ENCODE results near the gene STAM. TPM values are rescaled to one million over a fixed set of nuclear protein-coding genes. Genes with fewer than 3 reads are reported as not detected.

The STAM gene
- 22.2 and 25.0 TPM in 2 replicates for total RNA-seq

DNA sequence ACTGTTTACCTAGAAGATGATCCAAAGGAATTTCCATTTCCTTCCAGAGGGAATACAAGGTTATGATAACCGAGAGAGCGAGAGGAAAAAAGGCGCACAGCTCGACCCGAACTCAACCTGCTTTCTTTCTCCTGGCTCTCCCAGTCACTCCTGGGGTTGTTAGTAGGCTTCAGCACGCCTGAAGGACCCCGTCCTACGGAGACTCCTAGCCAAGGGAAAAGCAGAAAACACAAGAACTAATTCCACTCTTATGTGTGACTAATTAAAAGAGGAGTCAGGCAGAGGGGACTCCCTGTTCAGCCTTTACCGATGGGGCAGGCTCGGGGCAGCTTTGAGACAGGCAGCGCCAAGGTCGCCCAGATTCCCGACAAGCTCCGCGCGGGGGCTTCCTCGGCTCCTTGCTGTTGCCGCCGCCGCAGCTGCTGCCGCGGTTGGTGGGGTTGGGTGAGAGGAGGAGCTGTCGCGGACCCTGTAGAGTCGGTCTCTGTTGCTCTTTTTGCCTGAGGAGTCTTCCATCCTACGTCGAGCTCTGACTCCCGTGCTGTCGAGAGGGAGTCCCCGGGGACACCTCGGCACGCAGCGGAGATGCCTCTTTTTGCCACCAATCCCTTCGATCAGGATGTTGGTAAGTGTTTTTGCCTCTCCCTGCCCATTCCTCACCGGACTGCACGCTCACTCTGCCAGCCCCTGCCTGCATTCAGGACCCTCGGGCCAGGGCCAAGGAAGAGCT lies at the start of gene STAM:
TSS of gene STAM (plus strand) at position 397 of the 730 bp plus-strand sequence. CDS start at position 586, 189 bp downstream.
- H3K27me3 Mint-ChIP-seq, result no peaks in the 10 kb centered on the region
- peak; percentile 97 for DNase-seq
- peaks cover 24% of the 10 kb centered on the region for H3K36me3 Mint-ChIP-seq (ENCODE audit: low read depth)
- intact Hi-C loops (cut with micrococcal nuclease), result loop anchor here (1.0 to 10.0 kb wide), 7 partner anchors 27 to 1011 kb away; partner anchors contain the start of genes ARL5B, HACD1, NSUN6 and VIM
- peak within 1 kb of the TSS; percentile 100 for H3K27ac Mint-ChIP-seq
- H3K4me3 Mint-ChIP-seq, result peak within 1 kb of the TSS; percentile 96
- peaks cover 5% of the 10 kb centered on the region for H3K9me3 Mint-ChIP-seq
- peaks cover 44% of the 10 kb centered on the region for H3K4me1 Mint-ChIP-seq

DNA sequence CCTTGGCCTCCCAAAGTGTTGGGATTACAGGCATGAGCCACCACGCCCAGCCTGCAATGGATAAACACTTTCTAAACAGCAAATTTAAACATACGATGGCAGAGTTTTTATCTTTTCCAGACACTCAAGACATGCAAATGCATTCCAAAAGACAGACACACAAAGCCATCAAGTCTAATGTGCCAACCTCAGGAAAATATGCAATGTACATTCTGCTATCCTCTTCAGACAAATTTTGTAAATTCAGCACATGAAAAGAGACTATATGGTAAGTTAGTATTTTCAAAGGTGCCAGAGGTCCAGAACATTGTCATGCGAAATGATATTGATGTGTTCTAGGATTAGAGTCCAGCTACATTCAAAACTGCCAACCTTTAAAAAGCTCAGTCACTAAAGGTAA lies 46.6 kb upstream of the STAM start:
- Mint-ChIP-seq H3K4me1 (no peaks in the 10 kb centered on the region), H3K9me3 (no peaks in the 10 kb centered on the region), H3K4me3 (no peak overlapping the region), H3K36me3 (ENCODE audit: low read depth) (no peaks in the 10 kb centered on the region), H3K27me3 (peaks cover 2% of the 10 kb centered on the region), H3K27ac (no peak overlapping the region)
- DNase-seq, result no peak
- intact Hi-C loops (cut with micrococcal nuclease), result no loop called here

DNA sequence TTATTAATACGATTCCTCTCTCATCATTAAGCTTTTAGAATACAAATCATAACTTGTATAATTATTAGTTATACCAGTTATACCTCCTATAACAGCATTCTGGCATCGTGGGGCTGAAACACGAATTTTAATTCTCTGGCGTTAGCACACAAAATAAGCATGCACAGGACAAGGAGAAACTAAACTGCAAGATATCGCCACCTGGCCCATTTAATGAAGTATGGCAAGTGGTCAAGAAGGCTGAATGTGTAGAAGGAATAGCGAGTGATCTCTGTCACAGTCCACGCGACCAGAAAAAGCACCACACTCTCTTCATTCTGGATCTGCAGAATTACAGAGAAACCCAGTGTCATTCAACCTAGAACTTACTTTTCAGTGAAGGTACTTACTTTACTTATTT lies 44.9 kb upstream of the STAM start:
- H3K4me3 Mint-ChIP-seq, result no peak overlapping the region
- no peaks in the 10 kb centered on the region for H3K36me3 Mint-ChIP-seq (ENCODE audit: low read depth)
- intact Hi-C loops (cut with micrococcal nuclease), result no loop called here
- no peak overlapping the region for H3K27ac Mint-ChIP-seq
- H3K27me3 Mint-ChIP-seq, result peaks cover 2% of the 10 kb centered on the region
- DNase-seq, result peak; percentile 49
- H3K4me1 Mint-ChIP-seq, result no peaks in the 10 kb centered on the region
- no peaks in the 10 kb centered on the region for H3K9me3 Mint-ChIP-seq

DNA sequence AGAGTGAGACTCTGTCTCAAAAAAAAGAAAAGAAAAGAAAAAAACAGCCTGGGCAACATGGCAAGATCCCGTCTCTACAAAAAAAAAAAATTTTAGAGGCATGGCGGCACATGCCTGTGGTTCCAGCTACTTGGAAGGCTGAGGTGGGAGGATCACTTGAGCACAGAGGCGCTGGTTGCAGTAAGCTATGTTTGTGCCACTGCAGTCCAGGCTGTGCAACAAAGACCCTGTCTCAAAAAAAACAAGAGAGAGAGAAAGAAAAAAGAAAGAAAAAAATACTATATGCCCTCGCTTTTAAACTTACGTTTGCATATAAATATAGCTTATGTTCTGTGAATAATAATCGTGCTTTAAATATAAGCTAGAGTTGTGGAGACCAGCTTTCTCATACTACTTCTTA lies 38.0 kb upstream of the STAM start:
- no peak for DNase-seq
- no peaks in the 10 kb centered on the region for H3K4me1 Mint-ChIP-seq
- H3K36me3 Mint-ChIP-seq (ENCODE audit: low read depth), result no peaks in the 10 kb centered on the region
- intact Hi-C loops (cut with micrococcal nuclease), result loop anchor here (10.0 kb wide), 1 partner anchor 609 kb away; no protein-coding TSS in a partner anchor
- H3K27ac Mint-ChIP-seq, result no peak overlapping the region
- no peak overlapping the region for H3K4me3 Mint-ChIP-seq
- H3K27me3 Mint-ChIP-seq, result no peaks in the 10 kb centered on the region
- no peaks in the 10 kb centered on the region for H3K9me3 Mint-ChIP-seq

DNA sequence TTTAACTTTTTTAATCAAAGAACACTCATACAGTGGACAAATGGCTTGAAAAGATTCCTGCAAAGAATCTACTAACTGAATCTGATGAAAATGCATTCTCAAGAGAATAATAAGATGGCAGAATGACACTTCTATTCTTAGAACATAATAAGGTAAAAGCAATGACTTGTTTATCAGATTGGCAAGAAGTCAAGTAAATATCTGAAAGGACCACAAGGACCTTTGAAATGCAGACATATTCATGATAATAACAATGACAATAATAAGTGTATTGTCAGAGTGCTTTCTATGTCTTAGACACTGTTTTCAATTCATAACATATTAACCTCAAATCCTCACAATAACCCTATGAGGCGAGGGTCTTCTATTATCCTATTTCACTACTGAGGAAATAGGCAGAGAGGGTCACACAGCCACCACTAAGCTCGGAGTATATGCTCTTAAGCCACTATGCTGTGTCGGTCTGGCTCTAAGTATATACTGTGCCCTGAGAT lies 37.4 kb upstream of the STAM start:
- H3K36me3 Mint-ChIP-seq (ENCODE audit: low read depth), result no peaks in the 10 kb centered on the region
- intact Hi-C loops (cut with micrococcal nuclease), result loop anchor here (1.0 to 10.0 kb wide), 3 partner anchors 137 to 608 kb away; no protein-coding TSS in a partner anchor
- H3K27ac Mint-ChIP-seq, result no peak overlapping the region
- no peak for DNase-seq
- no peaks in the 10 kb centered on the region for H3K9me3 Mint-ChIP-seq
- H3K27me3 Mint-ChIP-seq, result no peaks in the 10 kb centered on the region
- no peak overlapping the region for H3K4me3 Mint-ChIP-seq
- H3K4me1 Mint-ChIP-seq, result no peaks in the 10 kb centered on the region

DNA sequence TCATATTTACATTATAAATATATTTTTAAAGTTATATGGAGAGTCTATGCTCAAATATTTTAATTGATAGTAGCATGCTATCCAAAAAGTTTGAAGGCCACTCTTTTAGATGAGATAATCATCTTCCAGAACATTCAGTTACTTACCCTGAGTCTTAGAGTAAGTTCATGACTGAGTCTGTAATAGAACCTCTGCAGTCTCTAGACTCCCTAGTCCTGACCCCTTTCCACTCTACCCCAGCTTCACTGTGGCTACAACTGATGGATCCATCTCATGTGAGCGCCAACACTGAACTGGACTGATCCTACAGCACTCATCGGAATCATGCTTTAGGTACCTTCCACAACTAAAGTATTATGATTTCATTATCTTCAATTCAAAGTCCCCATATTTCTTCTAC lies 36.9 kb upstream of the STAM start:
- DNase-seq, result peak; percentile 47
- H3K9me3 Mint-ChIP-seq, result no peaks in the 10 kb centered on the region
- intact Hi-C loops (cut with micrococcal nuclease), result loop anchor here (1.0 to 10.0 kb wide), 3 partner anchors 136 to 608 kb away; no protein-coding TSS in a partner anchor
- no peaks in the 10 kb centered on the region for H3K4me1 Mint-ChIP-seq
- no peaks in the 10 kb centered on the region for H3K36me3 Mint-ChIP-seq (ENCODE audit: low read depth)
- H3K27ac Mint-ChIP-seq, result no peak overlapping the region
- no peaks in the 10 kb centered on the region for H3K27me3 Mint-ChIP-seq
- H3K4me3 Mint-ChIP-seq, result no peak overlapping the region

DNA sequence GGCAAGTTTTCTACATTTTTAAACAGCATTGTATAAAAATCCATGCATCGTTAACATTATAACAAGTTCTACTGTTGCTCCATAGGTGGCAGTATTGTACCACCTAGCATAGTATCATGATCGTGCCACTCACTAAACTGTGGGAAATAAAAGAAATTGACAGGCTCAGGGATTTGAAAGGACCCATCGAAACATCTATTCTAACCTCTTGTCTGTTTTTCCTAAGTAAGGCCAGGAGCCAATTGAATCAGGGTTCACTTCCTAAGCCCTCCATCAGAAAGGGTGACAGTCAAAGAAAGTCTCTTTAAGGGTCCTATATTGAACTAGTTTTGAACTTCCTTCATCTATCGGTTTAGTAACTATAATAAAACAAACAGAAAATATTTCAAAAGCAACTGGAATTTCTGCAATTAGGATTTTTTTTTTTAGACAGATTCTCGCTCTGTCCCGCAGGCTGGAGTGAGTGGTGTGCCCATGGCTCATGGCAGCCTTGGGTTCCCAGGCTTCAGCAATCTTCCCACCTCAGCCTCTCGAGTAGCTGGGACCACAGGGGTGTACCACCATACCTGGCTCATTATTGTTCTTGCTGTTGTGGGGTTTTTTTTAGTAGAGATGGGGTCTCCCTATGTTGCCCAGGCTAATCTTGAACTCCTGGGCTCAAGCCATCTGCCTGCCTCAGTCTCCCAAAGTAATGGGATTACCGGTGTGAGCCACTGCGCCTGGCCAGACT lies 36.2 kb upstream of the STAM start:
- DNase-seq, result peak; percentile 79

DNA sequence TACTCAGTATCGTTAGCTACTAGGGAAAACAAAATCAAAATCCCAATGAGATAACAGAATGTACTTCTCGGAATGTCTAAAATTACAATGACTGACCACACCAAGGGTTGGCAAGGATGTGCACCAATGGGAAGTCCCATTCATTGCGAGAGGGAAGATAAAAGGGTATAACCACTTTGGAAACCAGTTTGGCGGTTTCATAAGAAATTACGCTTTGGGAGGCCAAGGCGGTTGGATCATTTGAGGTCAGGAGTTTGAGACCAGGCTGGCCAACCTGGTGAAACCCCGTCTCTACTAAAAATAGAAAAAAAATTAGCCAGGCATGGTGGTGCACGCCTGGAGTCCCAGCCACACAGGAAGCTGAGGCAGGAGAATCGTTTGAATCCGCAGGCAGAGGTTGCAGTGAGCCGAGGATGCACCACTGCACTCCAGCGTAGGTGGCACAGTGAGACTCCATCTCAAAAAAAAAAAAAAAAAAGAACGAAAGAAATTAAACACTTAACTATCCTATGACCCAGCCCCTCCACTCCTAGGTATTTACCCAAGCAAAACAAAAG lies 34.4 kb upstream of the STAM start:
- Mint-ChIP-seq H3K9me3 (no peaks in the 10 kb centered on the region), H3K36me3 (ENCODE audit: low read depth) (no peaks in the 10 kb centered on the region), H3K27ac (no peak overlapping the region), H3K4me1 (no peaks in the 10 kb centered on the region), H3K27me3 (peaks cover 7% of the 10 kb centered on the region), H3K4me3 (no peak overlapping the region)
- no peak for DNase-seq
- intact Hi-C loops (cut with micrococcal nuclease), result loop anchor here (10.0 kb wide), 1 partner anchor 605 kb away; no protein-coding TSS in a partner anchor

More for the DNA sequence above, 36.2 kb upstream of the STAM start:
- H3K4me1 Mint-ChIP-seq, result no peaks in the 10 kb centered on the region
- no peaks in the 10 kb centered on the region for H3K9me3 Mint-ChIP-seq
- intact Hi-C loops (cut with micrococcal nuclease), result loop anchor here (1.0 to 10.0 kb wide), 3 partner anchors 136 to 607 kb away; no protein-coding TSS in a partner anchor
- peaks cover 2% of the 10 kb centered on the region for H3K27me3 Mint-ChIP-seq
- H3K27ac Mint-ChIP-seq, result no peak overlapping the region
- no peak overlapping the region for H3K4me3 Mint-ChIP-seq
- H3K36me3 Mint-ChIP-seq (ENCODE audit: low read depth), result no peaks in the 10 kb centered on the region

- intact Hi-C loops (cut with micrococcal nuclease), result loop anchor here (1.0 kb wide), 1 partner anchor 28 kb away; the partner anchor contains the start of gene STAM
- Mint-ChIP-seq H3K36me3 (ENCODE audit: low read depth) (no peaks in the 10 kb centered on the region), H3K4me3 (peak overlapping the region; percentile 44), H3K27ac (no peak overlapping the region), H3K9me3 (no peaks in the 10 kb centered on the region), H3K27me3 (peaks cover 28% of the 10 kb centered on the region), H3K4me1 (peaks cover 6% of the 10 kb centered on the region)
- DNase-seq, result peak; percentile 72
These were observed 27.4 kb upstream of the STAM start for GRCh38 chr10:17616403-17617030.

GRCh38 chr10:17617031-17617911 lies 26.7 kb upstream of the STAM start, which contains the start of gene HACD1:
TSS of gene HACD1 (minus strand) at chr10:17617374. CDS start at chr10:17617339, 35 bp downstream.
- Mint-ChIP-seq H3K27me3 (peaks cover 29% of the 10 kb centered on the region), H3K4me3 (peak within 1 kb of the TSS; percentile 88), H3K36me3 (ENCODE audit: low read depth) (no peaks in the 10 kb centered on the region), H3K27ac (peak within 1 kb of the TSS; percentile 48), H3K4me1 (peaks cover 6% of the 10 kb centered on the region), H3K9me3 (no peaks in the 10 kb centered on the region)
- intact Hi-C loops (cut with micrococcal nuclease), result loop anchor here (1.0 kb wide), 1 partner anchor 27 kb away; the partner anchor contains the start of gene STAM
- peak; percentile 85 for DNase-seq

DNA sequence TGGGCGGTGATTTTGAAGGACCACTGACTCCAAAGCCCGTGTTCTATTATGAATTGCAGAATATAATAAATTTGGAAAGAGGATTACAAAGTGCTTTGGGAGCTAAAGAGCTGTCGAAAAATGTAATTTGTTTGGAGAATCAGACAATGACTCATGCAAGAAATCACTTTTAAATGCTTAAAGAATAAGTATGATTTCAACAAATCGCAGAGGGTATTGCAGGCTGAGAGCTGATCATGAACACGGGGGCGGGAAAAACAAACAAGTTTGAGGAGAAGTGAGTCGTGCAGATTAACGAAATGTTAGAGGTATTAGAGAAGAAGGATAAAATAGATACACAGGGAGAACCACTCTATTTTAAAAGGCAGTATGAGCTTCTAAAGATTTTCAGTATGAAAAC lies 21.9 kb upstream of the STAM start:
- H3K36me3 Mint-ChIP-seq (ENCODE audit: low read depth), result no peaks in the 10 kb centered on the region
- peaks cover 41% of the 10 kb centered on the region for H3K27me3 Mint-ChIP-seq
- intact Hi-C loops (cut with micrococcal nuclease), result no loop called here
- no peak overlapping the region for H3K27ac Mint-ChIP-seq
- no peaks in the 10 kb centered on the region for H3K9me3 Mint-ChIP-seq
- H3K4me3 Mint-ChIP-seq, result no peak overlapping the region
- peaks cover 6% of the 10 kb centered on the region for H3K4me1 Mint-ChIP-seq
- DNase-seq, result no peak

- Mint-ChIP-seq H3K27me3 (peaks cover 25% of the 10 kb centered on the region), H3K4me1 (no peaks in the 10 kb centered on the region), H3K9me3 (no peaks in the 10 kb centered on the region), H3K36me3 (ENCODE audit: low read depth) (no peaks in the 10 kb centered on the region), H3K27ac (no peak overlapping the region), H3K4me3 (no peak overlapping the region)
- DNase-seq, result no peak
- intact Hi-C loops (cut with micrococcal nuclease), result no loop called here
These were observed 19.0 kb upstream of the STAM start for GRCh38 chr10:17624996-17625395.
